ENCODE measurements around the gene MCEE. TPM values are rescaled to one million over a fixed set of nuclear protein-coding genes. Genes with fewer than 3 reads are reported as not detected.
A peak's percentile ranks its signal among the peaks of the same experiment; 100 is the strongest.

MCEE gene
- total RNA-seq, 2 experiments from 2014 or later = 12.4 to 14.7 TPM

- CTCF ChIA-PET = interaction anchor here (6.6 kb wide), 1 partner anchor 26 kb away, joined by 56 read pairs; no protein-coding TSS in a partner anchor
- H3K4me3 Mint-ChIP-seq = no peak overlapping the region
These were observed 56.6 kb downstream of the MCEE start for GRCh38 chr2:71073475-71073874.

GRCh38 chr2:71072492-71072891, 57.5 kb downstream of the MCEE start:
- ChIA-PET CTCF (interaction anchor here (0.7 to 6.6 kb wide), 10 partner anchors 10 to 124 kb away, joined by 3 to 56 read pairs (median 6); partner anchors contain the start of gene MPHOSPH10), POLR2A (interaction anchor here (2.7 kb wide), 1 partner anchor 58 kb away, joined by 21 read pairs; the partner anchor contains the start of genes MCEE and MPHOSPH10)
- Mint-ChIP-seq H3K27ac (peak overlapping the region; percentile 73), H3K4me1 (ENCODE audit: low read depth) (peaks cover 52% of the 10 kb centered on the region), H3K36me3 (ENCODE audit: low read depth) (peaks cover 51% of the 10 kb centered on the region), H3K27me3 (ENCODE audit: low read depth) (no peaks in the 10 kb centered on the region), H3K4me3 (peak overlapping the region; percentile 56), H3K9me3 (ENCODE audit: insufficient read depth) (no peaks in the 10 kb centered on the region)
- ATAC-seq = no peak
- DNase-seq = no peak

More at GRCh38 chr2:71073475-71073874, 56.6 kb downstream of the MCEE start:
- Mint-ChIP-seq H3K27ac (peak overlapping the region; percentile 17), H3K4me1 (ENCODE audit: low read depth) (peaks cover 47% of the 10 kb centered on the region), H3K36me3 (ENCODE audit: low read depth) (peaks cover 54% of the 10 kb centered on the region), H3K9me3 (ENCODE audit: insufficient read depth) (no peaks in the 10 kb centered on the region), H3K27me3 (ENCODE audit: low read depth) (no peaks in the 10 kb centered on the region)
- POLR2A ChIA-PET = no interaction called here
- ATAC-seq (no peak), DNase-seq (no peak)

GRCh38 chr2:71071681-71072398, 58.2 kb downstream of the MCEE start:
- DNase-seq (peak; percentile 47), ATAC-seq (no peak)
- H3K36me3 Mint-ChIP-seq (ENCODE audit: low read depth) = peaks cover 47% of the 10 kb centered on the region

GRCh38 chr2:71070294-71071093, 59.5 kb downstream of the MCEE start:
- H3K27me3 Mint-ChIP-seq (ENCODE audit: low read depth) = no peaks in the 10 kb centered on the region
- POLR2A ChIA-PET = interaction anchor here (2.7 kb wide), 1 partner anchor 60 kb away, joined by 21 read pairs; the partner anchor contains the start of genes MCEE and MPHOSPH10
- H3K36me3 Mint-ChIP-seq (ENCODE audit: low read depth) = peaks cover 44% of the 10 kb centered on the region
- no peaks in the 10 kb centered on the region for H3K9me3 Mint-ChIP-seq (ENCODE audit: insufficient read depth)
- no peak overlapping the region for H3K4me3 Mint-ChIP-seq
- DNase-seq (no peak), ATAC-seq (no peak)
- no peak overlapping the region for H3K27ac Mint-ChIP-seq
- CTCF ChIA-PET = interaction anchor here (0.8 to 6.6 kb wide), 11 partner anchors 9 to 261 kb away, joined by 3 to 56 read pairs (median 6); partner anchors contain the start of genes MCEE, MPHOSPH10 and ZNF638
- H3K4me1 Mint-ChIP-seq (ENCODE audit: low read depth) = peaks cover 59% of the 10 kb centered on the region

More at GRCh38 chr2:71071681-71072398, 58.2 kb downstream of the MCEE start:
- peaks cover 57% of the 10 kb centered on the region for H3K4me1 Mint-ChIP-seq (ENCODE audit: low read depth)
- peak overlapping the region; percentile 56 for H3K4me3 Mint-ChIP-seq
- POLR2A ChIA-PET = interaction anchor here (2.7 kb wide), 1 partner anchor 59 kb away, joined by 21 read pairs; the partner anchor contains the start of genes MCEE and MPHOSPH10
- H3K27ac Mint-ChIP-seq = peak overlapping the region; percentile 73
- CTCF ChIA-PET = interaction anchor here (0.7 to 6.6 kb wide), 12 partner anchors 11 to 260 kb away, joined by 3 to 56 read pairs (median 6); partner anchors contain the start of genes MPHOSPH10 and ZNF638
- H3K27me3 Mint-ChIP-seq (ENCODE audit: low read depth) = no peaks in the 10 kb centered on the region
- H3K9me3 Mint-ChIP-seq (ENCODE audit: insufficient read depth) = no peaks in the 10 kb centered on the region

DNA sequence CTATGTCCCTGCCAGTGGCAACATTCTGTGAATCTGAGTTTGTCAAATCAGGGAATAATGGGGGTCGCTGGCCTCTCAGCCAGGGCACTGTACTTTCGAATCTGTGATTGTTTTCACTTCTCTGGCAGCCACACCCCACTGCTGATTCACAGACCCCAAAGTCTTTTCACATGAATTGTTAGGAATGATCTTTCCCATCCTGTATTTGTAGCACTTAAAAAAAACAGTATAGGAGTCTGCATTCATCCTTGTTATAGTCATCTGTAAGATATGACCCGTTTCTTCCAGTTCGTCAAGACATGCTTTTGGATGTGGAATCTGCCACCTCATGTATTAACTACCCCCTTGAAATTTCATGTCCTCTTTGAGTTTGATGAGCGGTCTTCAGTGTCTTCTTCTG, 60.7 kb downstream of the MCEE start:
- H3K4me1 Mint-ChIP-seq (ENCODE audit: low read depth) = peaks cover 59% of the 10 kb centered on the region
- ChIA-PET POLR2A (interaction anchor here (0.6 to 2.7 kb wide), 8 partner anchors 8 to 776 kb away, joined by 3 to 38 read pairs (median 5); partner anchors contain the start of genes MCEE, MPHOSPH10 and PAIP2B), CTCF (interaction anchor here (1.2 to 6.6 kb wide), 4 partner anchors 30 to 262 kb away, joined by 3 to 56 read pairs (median 8); partner anchors contain the start of genes MCEE and ZNF638)
- no peaks in the 10 kb centered on the region for H3K27me3 Mint-ChIP-seq (ENCODE audit: low read depth)
- H3K36me3 Mint-ChIP-seq (ENCODE audit: low read depth) = peaks cover 40% of the 10 kb centered on the region
- DNase-seq = no peak
- ATAC-seq = no peak
- H3K4me3 Mint-ChIP-seq = peak overlapping the region; percentile 96
- peak overlapping the region; percentile 99 for H3K27ac Mint-ChIP-seq
- no peaks in the 10 kb centered on the region for H3K9me3 Mint-ChIP-seq (ENCODE audit: insufficient read depth)

- Mint-ChIP-seq H3K4me3 (peak within 1 kb of the TSS; percentile 96), H3K36me3 (ENCODE audit: low read depth) (peaks cover 30% of the 10 kb centered on the region), H3K27ac (peak within 1 kb of the TSS; percentile 99), H3K27me3 (ENCODE audit: low read depth) (no peaks in the 10 kb centered on the region), H3K4me1 (ENCODE audit: low read depth) (peaks cover 56% of the 10 kb centered on the region), H3K9me3 (ENCODE audit: insufficient read depth) (no peaks in the 10 kb centered on the region)
- DNase-seq (peak; percentile 97), ATAC-seq (peak; percentile 90)
- POLR2A ChIA-PET = interaction anchor here (0.6 to 2.7 kb wide), 20 partner anchors 9 to 775 kb away, joined by 3 to 38 read pairs (median 4); partner anchors contain the start of genes MCEE, MPHOSPH10, PAIP2B and ZNF638
- CTCF ChIA-PET = interaction anchor here (1.1 to 6.6 kb wide), 7 partner anchors 31 to 263 kb away, joined by 3 to 56 read pairs (median 5); partner anchors contain the start of genes MCEE, PAIP2B and ZNF638
These were observed 61.6 kb downstream of the MCEE start, which contains the start of gene NAGK for GRCh38 chr2:71068218-71069035. Gene NAGK (plus strand): TSS chr2:71068648. CDS start chr2:71068684, 36 bp downstream.

GRCh38 chr2:71067567-71068217, 62.3 kb downstream of the MCEE start:
- ChIA-PET CTCF (interaction anchor here (0.6 to 6.6 kb wide), 10 partner anchors 32 to 1484 kb away, joined by 3 to 56 read pairs (median 3); partner anchors contain the start of gene PAIP2B), POLR2A (interaction anchor here (0.6 to 2.7 kb wide), 15 partner anchors 9 to 775 kb away, joined by 3 to 38 read pairs (median 4); partner anchors contain the start of genes MCEE, MPHOSPH10, PAIP2B and ZNF638)
- peaks cover 24% of the 10 kb centered on the region for H3K36me3 Mint-ChIP-seq (ENCODE audit: low read depth)
- peaks cover 1% of the 10 kb centered on the region for H3K27me3 Mint-ChIP-seq (ENCODE audit: low read depth)
- no peaks in the 10 kb centered on the region for H3K9me3 Mint-ChIP-seq (ENCODE audit: insufficient read depth)
- peak overlapping the region; percentile 96 for H3K4me3 Mint-ChIP-seq
- ATAC-seq (no peak), DNase-seq (peak; percentile 33)
- peak overlapping the region; percentile 99 for H3K27ac Mint-ChIP-seq
- H3K4me1 Mint-ChIP-seq (ENCODE audit: low read depth) = peaks cover 49% of the 10 kb centered on the region

GRCh38 chr2:71066856-71067255, 63.2 kb downstream of the MCEE start:
- peak overlapping the region; percentile 29 for H3K4me3 Mint-ChIP-seq
- no peaks in the 10 kb centered on the region for H3K9me3 Mint-ChIP-seq (ENCODE audit: insufficient read depth)
- H3K4me1 Mint-ChIP-seq (ENCODE audit: low read depth) = peaks cover 41% of the 10 kb centered on the region
- DNase-seq (no peak), ATAC-seq (no peak)
- no peak overlapping the region for H3K27ac Mint-ChIP-seq
- peaks cover 19% of the 10 kb centered on the region for H3K36me3 Mint-ChIP-seq (ENCODE audit: low read depth)
- H3K27me3 Mint-ChIP-seq (ENCODE audit: low read depth) = peaks cover 2% of the 10 kb centered on the region
- ChIA-PET CTCF (interaction anchor here (0.6 to 6.6 kb wide), 8 partner anchors 33 to 1483 kb away, joined by 3 to 56 read pairs (median 3); no protein-coding TSS in a partner anchor), POLR2A (interaction anchor here (0.6 to 2.7 kb wide), 4 partner anchors 11 to 159 kb away, joined by 3 to 38 read pairs (median 10); partner anchors contain the start of genes MCEE and MPHOSPH10)

- no peak overlapping the region for H3K27ac Mint-ChIP-seq
- no peak overlapping the region for H3K4me3 Mint-ChIP-seq
- DNase-seq (no peak), ATAC-seq (no peak)
- H3K4me1 Mint-ChIP-seq (ENCODE audit: low read depth) = peaks cover 22% of the 10 kb centered on the region
- ChIA-PET POLR2A (interaction anchor here (0.7 kb wide), 1 partner anchor 46 kb away, joined by 3 read pairs; no protein-coding TSS in a partner anchor), CTCF (interaction anchor here (1.0 kb wide), 1 partner anchor 64 kb away, joined by 4 read pairs; no protein-coding TSS in a partner anchor)
- H3K36me3 Mint-ChIP-seq (ENCODE audit: low read depth) = peaks cover 5% of the 10 kb centered on the region
- H3K27me3 Mint-ChIP-seq (ENCODE audit: low read depth) = peaks cover 5% of the 10 kb centered on the region
- no peaks in the 10 kb centered on the region for H3K9me3 Mint-ChIP-seq (ENCODE audit: insufficient read depth)
These were observed 65.0 kb downstream of the MCEE start for GRCh38 chr2:71064754-71065621.
